Right ventricle myocardium superior (tissue), 1 donor: ENCODE results near the gene DEPDC1B. TPM values are rescaled to one million over a fixed set of nuclear protein-coding genes. Genes with fewer than 3 reads are reported as not detected.
"Not testable (repeated sequence)": the region's sequence is repeated elsewhere in the genome, so short reads cannot be mapped to it uniquely, and the experiment has no call there.

Experiments used
- ATAC-seq: fragments of 200-7000 bp; cut with Tn5 transposase; one replicate; pipeline ENCODE4 v1.9.1; 2020; ENCODE audit warnings: mild to moderate bottlenecking; ENCODE audit not compliant: poor library complexity
- DNase-seq: peaks from one replicate; pipeline ENCODE4 v3.0.0-alpha.2; 2020
- intact Hi-C: fragments of 100-400 bp; cut with DNase I; formaldehyde crosslinking; loops from one replicate; pipeline ENCODE4 v1.11.2; 2022
- total RNA-seq: library from RNA; stranded (reverse); fragmentation: NEBNext Ultra II Directional; extraction: Animal tissue kit (Norgen Biotek cat#: 25700); gene quantifications from one replicate; pipeline ENCODE4 v1.2.1, GENCODE V29; 2021
- donor health status: DM: no; HTN: yes; CAD: no; lungs with severe emphysema.

DEPDC1B gene
- total RNA-seq, 1 donor from 2014 or later = 0.27 TPM

DNA sequence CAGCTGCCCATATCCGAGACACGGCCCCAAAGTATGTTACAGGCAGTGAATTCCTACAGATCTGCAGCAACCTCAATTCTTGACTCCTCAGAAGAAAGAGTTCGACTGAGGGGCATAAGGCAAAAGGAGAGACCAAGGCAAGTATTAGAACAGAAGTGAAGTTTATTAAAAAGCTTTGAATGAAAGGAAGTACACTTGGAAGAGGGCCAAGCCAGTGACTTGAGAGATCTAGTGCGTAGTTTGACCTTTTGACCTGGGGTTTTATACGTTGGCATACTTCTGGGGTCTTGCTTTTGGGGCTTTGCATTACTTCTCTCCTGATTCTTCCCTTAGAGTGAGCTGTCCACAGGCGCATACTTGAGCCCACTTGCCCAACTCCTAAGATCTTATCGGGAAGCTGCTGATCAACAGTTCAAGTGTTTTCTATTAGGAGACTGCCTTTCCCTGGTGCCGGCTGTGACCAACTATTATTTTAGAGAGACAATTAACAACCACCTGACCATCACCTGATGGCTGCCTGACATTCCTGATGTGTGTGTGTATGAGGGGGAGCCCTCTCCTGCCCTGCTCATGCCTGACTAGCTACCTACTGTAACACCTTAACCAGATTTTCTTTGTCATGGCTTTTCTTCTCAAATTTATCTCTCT is 1.5 kb upstream of the DEPDC1B start:
- DNase-seq (no peak), ATAC-seq (no peak)
- intact Hi-C loops = no loop called here

DNA sequence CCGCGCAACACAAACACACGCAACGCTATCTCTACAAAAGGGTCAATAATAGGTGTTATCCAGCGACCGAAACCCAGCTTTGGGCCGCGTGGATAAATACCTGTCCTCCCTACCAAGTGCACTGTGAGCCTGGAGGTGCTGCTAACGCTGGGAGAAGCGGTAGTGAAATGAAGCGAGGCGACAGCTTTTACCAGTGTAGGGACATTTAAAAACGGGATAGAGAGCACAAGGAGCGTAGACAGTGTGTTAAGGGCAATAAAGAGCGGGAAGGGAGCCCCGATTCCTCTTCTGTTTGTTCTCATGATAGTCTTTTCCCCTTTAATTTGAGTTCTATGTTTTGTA is 421 bp upstream of the DEPDC1B start:
- ATAC-seq (peak; percentile 80), DNase-seq (no peak)
- intact Hi-C loops = no loop called here

DNA sequence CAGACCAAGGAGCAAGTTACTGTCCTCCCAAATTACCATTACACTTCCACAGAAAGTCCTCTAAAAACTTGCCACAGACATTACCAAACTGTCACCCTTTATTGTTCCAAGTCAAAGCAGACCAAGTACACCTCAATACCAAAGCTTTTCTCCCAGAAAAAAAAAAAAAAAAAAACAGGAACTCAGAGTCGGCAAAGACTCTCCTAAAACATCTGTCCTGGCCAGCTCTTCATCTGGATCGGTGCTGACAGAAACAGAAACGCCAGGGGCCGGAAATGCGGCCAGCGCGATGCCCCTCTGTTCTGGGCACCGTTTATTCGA is 718 bp downstream of the DEPDC1B start:
- DNase-seq (no peak), ATAC-seq (no peak)
- intact Hi-C loops = no loop called here

DNA sequence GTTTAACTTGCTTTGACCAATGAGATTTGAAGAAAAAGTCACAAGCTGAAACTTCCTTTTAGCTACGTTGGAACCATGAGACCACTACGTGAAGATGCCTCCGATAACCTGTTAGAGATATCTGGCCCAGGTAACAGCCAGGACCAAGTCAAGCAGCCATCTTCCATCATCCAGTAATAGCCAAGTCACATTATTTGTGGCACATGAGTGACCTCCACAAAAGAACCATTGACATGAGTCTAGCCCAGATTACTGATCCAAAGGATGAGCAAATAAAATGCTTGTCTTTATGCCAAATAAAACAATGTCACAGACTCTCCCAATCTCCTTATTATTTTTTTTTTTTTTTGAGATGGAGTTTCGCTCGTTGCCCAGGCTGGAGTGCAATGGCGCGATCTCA is 1.6 kb downstream of the DEPDC1B start:
- DNase-seq = no peak
- intact Hi-C loops = no loop called here
- no peak for ATAC-seq

DNA sequence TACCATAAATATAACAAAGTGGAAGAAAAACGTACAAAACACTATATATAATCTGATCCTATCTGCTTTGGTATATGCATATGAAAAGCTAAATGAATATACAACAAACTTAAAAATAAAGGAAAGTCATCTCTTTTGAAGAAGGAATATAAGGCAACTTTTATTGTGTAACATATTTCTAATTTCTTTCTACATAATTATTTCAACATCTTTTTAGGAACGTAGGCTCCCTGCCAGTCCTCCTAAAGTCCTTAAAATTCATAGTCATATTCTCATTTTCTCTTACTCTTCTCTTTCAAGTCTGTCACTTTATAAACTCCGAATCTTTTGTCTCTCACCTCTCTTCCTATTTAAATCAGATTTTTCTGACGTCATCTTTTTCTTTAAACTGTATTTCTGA is 9.6 kb downstream of the DEPDC1B start:
- ATAC-seq (no peak), DNase-seq (no peak)
- intact Hi-C loops = no loop called here

DNA sequence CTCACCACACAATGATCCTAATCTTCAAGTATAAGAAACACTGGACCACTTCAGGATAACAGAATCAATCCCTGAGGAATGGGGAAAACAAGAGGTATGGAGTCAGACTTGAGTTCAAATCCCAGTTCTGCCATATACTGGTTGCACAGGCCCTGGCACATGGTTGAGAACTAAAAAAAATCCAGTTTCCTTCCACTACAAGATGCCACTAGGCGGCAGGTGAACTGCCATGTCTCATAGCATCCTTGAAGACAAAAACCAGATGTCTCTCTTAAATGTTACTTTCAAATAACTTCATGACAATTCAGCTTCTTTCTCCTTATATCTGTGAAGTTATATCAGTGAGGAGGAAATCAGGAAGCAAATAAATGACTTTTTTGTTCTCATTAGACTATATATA is 11.0 kb downstream of the DEPDC1B start:
- DNase-seq (no peak), ATAC-seq (no peak)
- intact Hi-C loops = no loop called here

DNA sequence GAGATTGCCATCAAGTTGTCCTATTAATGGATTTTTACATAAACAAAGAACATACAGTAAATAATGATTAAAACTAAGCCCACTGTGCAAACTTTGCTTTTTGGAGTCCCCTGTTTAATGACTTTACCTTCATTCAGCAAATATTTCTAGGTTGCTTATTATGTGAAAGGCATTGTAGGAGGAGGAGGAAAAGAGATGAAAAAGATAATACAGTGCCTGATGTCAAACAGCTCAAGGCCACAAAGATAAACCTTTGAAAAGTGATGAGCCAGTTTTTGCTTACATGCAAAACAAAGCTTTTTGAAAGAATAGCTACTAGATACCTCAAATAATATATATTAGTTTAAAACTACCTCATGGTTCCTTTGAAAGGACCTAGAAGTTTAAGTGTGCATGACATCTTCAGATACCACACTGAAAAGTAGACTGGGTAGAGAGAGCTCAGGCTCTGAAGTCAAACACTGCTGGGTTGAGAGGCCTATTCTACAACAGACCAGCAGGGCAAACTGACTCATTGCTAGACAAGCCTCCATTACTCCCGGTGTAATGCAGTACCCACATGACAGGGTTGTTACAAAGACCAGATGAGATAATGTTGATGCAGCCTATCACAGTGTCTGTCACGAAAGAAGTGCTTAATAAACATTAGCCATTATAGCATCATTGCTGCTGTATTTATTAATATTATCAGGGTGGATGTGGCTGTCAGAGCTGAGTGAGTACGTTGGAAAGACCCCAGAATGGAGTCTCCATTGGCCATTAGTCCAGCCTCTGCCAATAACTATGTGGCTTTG is 11.8 kb downstream of the DEPDC1B start:
- DNase-seq (no peak), ATAC-seq (no peak)
- intact Hi-C loops = no loop called here

DNA sequence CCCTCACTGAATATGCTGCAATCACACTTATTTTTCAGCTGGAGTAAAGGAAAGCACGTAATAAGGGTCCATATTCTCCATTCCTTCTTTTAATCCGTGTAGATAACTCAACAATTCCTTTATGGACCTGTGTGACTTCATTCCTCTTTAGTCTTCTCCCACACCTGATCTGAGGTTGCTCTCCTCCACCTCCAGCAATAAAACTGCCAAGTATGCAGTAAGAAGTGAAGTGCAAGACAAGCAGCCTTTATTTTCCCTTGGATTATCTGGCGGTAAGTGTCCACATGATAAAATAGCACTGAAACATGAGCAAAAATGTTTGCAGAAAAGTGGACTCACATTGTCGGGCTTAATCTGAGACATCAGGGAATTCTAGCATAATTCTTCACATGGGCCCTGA is 13.8 kb downstream of the DEPDC1B start:
- intact Hi-C loops = no loop called here
- no peak for ATAC-seq

DNA sequence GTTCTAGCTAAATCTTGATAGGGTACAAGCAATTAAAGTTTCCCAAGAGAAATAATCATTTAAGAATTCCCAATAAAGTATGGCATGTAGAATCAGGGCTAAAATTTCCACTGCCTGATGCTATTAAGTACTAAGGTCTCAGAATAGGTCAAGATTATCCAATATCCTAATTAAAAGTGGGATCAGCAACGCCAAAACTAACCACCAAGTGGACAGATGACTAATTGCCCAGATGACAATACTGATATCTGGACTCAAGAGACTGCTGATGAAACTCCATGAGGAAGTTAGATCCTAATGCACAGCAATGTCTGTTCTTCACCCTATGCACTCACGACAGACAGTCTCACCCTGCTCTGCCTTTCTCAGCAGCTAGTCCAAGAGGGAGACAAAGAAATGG is 14.3 kb downstream of the DEPDC1B start:
- DNase-seq = no peak
- intact Hi-C loops = no loop called here
- no peak for ATAC-seq

More for the DNA sequence above, 13.8 kb downstream of the DEPDC1B start:
- no peak for DNase-seq

DNA sequence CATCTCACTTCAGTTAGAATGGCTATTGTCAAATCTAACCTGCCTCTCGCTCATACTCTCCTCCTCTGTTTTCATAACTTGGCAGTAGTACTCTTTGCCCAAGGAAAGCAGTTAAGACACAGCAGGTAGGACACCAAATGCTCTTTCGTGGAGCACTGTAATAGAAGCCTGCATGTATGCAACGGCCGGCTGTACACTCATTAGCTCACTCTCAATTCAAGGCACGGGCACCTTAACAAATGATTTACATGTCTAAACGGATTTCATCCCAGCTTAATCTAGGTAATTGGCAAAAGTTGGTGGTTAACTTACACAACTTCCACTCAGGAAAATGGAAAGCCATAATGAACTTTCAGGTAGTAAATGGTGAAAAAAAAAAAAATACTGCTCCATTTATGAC is 14.9 kb downstream of the DEPDC1B start:
- intact Hi-C loops = no loop called here
- DNase-seq (no peak), ATAC-seq (no peak)

DNA sequence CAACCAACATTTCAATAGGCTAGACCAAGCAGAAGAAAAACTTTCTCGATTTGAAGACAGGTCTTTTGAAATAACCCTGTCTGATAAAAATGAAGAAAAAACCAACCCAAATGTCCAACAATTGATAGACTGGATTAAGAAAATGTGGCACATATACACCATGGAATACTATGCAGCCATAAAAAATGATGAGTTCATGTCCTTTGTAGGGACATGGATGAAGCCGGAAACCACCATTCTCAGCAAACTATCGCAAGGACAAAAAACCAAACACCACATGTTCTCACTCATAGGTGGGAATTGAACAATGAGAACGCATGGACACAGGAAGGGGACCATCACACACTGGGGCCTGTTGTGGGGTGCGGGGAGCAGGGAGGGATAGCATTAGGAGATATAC is 18.0 kb downstream of the DEPDC1B start:
- ATAC-seq, intact Hi-C loops, DNase-seq: not testable (repeated sequence)

DNA sequence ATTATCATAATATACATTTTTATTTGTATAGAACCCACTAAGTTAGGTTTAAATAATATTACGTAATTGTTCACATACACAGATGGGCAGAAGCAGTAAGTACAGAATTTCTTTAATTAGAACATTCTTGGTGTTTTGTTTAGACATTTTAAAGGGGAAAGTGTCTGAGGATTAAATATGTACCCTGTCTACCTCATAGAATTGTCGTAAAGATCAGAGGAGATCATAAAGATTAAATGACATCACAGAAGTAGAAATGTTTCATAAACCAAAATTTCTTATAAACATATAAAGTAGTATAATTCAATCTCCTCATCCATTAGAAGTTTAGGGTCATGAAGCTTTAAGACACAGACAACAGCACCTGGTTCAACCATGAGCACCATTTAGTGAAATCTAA is 20.1 kb downstream of the DEPDC1B start:
- no peak for DNase-seq
- intact Hi-C loops = no loop called here
- ATAC-seq = no peak

DNA sequence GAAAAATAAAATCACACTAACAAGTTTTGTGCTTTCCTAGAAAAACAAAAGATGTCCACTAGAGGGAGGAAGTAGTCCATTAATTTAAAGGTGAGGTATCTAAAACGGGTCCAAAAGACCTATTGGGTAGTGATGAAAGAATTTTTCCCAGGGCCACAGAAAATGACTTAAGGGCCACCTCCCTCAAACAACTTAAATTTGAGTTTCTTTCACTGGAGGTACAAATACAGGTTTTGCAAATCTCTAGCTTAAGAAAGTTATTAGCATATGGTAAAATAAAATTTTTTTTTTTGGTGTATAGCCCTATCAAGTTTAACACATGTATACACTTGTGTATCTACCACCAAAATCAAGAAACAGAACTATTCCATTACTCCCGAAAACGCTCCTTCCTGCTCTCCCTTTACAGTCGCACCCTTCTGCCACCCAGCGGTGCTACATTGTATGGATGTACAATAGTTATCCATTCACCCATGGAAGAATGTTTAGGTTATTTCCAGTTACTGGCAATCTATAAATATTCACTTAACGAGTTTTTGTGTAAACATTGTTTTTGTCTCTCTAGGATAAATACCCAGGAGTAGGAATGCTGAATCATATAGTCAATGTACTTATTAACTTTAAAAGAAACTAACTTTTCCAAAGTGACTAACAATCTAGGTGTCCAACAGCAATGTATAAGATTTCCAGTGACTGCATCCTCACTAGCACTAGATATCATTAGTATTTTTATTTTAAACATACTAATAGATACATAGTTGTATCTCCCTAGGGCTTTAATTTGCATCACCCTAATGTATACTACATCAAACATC is 21.9 kb downstream of the DEPDC1B start:
- no peak for ATAC-seq
- intact Hi-C loops = no loop called here
- no peak for DNase-seq

DNA sequence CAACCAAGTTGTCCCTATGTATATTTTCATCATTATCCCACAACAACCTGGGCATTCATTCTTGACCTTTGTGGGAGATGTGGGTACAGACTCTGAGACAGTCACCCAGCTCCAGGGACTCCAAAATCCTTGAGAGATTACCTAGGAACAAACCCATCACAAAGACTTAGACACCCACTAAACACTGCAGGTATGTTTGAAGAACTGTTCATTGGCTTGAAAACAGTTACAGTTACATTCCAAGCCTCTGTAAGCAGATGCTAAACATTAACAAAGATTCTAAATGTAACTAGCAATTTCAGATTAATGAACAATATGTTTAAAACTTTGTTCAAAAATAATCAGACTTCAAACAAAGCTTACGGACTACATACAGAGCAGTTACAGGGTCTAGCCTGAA is 24.7 kb downstream of the DEPDC1B start:
- ATAC-seq (no peak), DNase-seq (no peak)
- intact Hi-C loops = no loop called here

DNA sequence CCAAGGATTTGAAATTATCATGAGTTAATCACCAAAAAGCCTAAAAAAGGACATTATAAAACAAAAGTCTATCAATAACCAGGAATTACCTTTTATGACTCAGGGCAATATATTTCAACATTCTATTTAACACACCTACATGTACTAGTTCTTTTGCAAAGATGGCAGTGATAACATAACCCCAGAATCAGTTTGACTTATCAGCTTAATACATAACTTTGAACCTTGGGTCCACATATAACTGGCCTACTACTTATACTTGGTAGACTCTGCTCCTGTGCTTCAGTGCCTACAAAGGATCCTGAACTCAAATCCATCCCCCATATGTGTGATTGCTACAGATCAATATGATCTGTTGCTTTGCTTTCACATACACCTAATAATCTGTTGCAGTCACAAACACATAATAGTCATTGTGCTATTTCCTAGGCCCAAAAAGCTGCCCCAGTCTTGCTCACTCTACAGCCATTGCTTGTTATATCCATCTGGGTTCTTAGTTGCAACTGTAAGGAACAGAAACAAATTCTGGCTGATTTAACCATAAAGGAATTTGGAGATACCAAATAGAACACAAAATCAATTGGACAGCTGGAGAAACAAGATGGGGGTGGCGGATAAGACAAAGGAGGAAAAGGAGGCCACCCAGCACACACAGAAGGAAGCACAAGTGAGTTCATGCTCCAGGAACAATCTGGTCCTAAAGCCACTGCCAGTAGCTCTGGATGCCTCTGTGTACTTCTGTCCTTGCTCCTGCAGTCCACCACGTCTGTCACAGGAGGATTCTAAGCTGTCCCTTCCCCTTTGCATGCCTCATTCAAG is 25.5 kb downstream of the DEPDC1B start:
- ATAC-seq (no peak), DNase-seq (no peak)
- intact Hi-C loops = no loop called here

DNA sequence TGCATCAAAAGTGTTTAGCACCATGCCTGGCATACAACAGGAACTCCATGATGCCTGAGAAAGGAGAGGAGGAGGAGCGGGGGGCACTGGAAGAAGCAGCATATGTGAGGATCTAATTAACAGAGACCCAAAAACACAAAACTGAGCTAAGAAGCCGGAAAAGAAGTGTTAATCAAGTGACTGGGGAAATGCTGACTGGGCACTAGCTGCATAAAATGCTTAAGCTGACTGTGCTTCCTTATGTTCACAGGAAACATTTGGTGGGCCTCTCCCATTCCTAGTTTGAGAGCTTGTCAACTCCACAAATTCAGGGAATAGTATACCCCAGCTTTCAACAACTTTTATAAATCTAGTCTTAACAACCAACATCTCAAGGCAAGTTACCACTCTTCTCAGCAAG is 26.6 kb downstream of the DEPDC1B start:
- DNase-seq = no peak
- intact Hi-C loops = no loop called here

DNA sequence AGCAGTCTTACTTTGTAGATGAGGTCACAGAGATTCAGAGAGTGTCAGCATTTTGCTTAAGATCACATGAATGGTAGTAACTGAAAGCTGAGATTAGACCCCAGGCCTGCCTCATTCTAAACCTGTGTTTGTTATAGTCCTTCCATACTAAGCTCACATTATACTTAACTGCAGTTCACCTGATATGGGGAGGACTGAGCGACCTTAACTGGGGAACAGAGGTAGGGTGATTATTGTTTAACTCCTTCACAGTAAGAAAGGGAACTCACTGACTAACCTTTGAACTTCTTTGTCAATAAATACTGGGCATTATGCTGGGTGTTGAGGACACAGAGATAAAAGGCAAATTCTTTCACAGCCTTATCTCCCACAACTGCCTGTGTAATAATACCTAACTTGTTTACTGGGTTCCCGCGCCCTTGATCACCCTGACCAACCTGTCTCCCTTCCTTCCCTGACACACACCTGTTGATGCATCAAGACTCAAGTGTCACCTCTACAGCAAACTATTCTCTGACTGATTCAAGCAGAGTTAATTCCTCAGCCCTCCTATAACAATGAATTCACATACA is 27.2 kb downstream of the DEPDC1B start:
- DNase-seq (no peak), ATAC-seq (no peak)
- intact Hi-C loops = no loop called here

More for the DNA sequence above, 26.6 kb downstream of the DEPDC1B start:
- no peak for ATAC-seq

DNA sequence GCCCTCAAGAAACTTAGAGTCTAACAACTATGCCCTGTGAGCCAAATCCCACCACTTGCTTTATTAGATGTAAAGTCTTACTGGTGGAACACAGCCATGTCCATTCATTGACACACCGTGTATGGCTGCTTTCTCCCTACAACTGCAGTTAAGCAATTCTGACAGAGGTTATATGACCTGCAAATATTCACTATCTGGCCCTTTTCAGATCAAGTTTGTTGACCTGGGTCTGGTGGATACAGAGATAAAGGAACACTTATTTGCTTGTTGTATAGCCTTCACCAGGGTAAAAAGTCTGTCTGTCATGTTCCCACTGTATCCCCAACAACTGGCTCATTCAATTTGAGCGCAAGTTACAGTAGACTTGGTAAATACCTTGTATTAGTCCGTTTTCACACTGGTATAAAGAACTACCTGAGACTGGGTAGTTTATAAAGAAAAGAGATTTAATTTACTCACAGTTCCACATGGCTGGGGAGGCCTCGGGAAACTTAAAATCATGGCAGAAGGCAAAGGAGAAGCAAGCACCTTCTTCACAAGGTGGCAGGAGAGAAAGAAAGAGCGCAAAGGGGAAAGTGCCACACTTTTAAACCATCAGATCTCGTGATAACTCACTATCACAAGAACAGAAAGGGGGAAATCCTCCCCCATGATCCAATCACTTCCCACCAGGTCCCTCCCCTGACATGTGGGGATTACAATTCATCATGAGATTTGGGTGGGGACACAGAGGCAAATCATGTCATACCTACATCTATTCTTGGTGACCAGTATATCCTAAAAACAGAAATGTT is 27.9 kb downstream of the DEPDC1B start:
- no peak for DNase-seq
- intact Hi-C loops = no loop called here

More for the DNA sequence above, 27.9 kb downstream of the DEPDC1B start:
- ATAC-seq = no peak
